MCF 10A (cell line): ENCODE measurements around the gene ZNF148. TPM values are rescaled to one million over a fixed set of nuclear protein-coding genes. Genes with fewer than 3 reads are reported as not detected.
A peak's percentile ranks its signal among the peaks of the same experiment; 100 is the strongest.

Source experiments
- BruUV-seq: library from RNA; stranded (reverse); fragments of 400-500 nt; replicated peaks from 2 replicates; lab custom pipeline; 2021; lab: Mats Ljungman, UMichigan
- CTCF ChIA-PET: fragments of 300-600 bp; sonication (Branson Sonifier 250); formaldehyde crosslinking; extraction: SDS; loops from one replicate; lab custom pipeline; 2021; ENCODE audit warnings: antibody characterized with exemption, inconsistent platforms; lab: Yijun Ruan, JAX
- POLR2A ChIA-PET: fragments of 300-600, 350-650 bp; sonication (Branson Sonifier 250); formaldehyde crosslinking; extraction: SDS; loops from one replicate; lab custom pipeline; 2020; ENCODE audit warnings: antibody characterized with exemption, inconsistent platforms; lab: Yijun Ruan, JAX
- DNase-seq: peaks from one replicate; pipeline ENCODE4 v3.0.0-alpha.2; 2018; ENCODE audit not compliant: unreplicated experiment
- H3K27ac Mint-ChIP-seq: one replicate; pipeline ENCODE4 v1.8.0; 2022; ENCODE audit warnings: mild to moderate bottlenecking, low read depth, mixed read lengths; ENCODE audit not compliant: unreplicated experiment
- H3K27me3 Mint-ChIP-seq: one replicate; pipeline ENCODE4 v1.8.0; 2022; ENCODE audit warnings: mixed read lengths; ENCODE audit not compliant: insufficient read depth, unreplicated experiment
- H3K36me3 Mint-ChIP-seq: one replicate; pipeline ENCODE4 v1.8.0; 2022; ENCODE audit warnings: mild to moderate bottlenecking, moderate library complexity, mixed read lengths; ENCODE audit not compliant: insufficient read depth, unreplicated experiment
- H3K4me1 Mint-ChIP-seq: one replicate; pipeline ENCODE4 v1.8.0; 2022; ENCODE audit warnings: mixed read lengths; ENCODE audit not compliant: insufficient read depth, unreplicated experiment
- H3K4me3 Mint-ChIP-seq: one replicate; pipeline ENCODE4 v1.8.0; 2022; ENCODE audit warnings: mild to moderate bottlenecking, moderate library complexity, mixed read lengths; ENCODE audit not compliant: unreplicated experiment
- H3K9me3 Mint-ChIP-seq: one replicate; pipeline ENCODE4 v1.8.0; 2022; ENCODE audit warnings: mixed read lengths; ENCODE audit not compliant: unreplicated experiment
- intact Hi-C: fragments of 100-400 bp; cut with micrococcal nuclease; formaldehyde crosslinking; loops from 2 replicates; pipeline ENCODE4 v1.14.1; 2022
- total RNA-seq: library from RNA; stranded (reverse); gene quantifications from 2 replicates; pipeline ENCODE4 v1.2.3, GENCODE V29; 2022
- TF ChIP-seq, protein P1 (sequence below): fragments of 200-600 bp; IDR thresholded peaks from one replicate; pipeline ENCODE4 v1.8.0; 2022; ENCODE audit warnings: antibody characterized with exemption, mild to moderate bottlenecking; ENCODE audit not compliant: unreplicated experiment

Gene ZNF148
- total RNA-seq, 1 experiment from 2014 or later, result 35.2 TPM

DNA sequence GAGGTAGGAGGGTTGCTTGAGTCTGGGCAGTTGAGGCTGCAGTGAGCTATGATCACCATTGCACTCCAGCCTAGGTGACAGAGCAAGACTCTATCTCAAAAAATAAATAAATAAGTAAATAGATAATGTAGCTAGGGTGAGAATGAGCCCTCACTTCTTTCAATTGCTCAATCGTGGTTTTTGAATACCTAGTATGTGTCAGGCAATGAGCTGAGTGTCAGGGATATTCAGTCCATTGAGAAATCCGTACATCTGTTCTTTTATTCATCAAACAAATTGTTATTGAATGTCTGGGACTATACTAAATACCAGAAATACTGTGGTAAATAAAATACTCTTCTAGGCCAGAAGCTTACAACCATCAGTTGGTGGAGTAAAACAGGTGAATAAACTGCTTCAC lies 6.2 kb upstream of the ZNF148 start:
- Mint-ChIP-seq H3K27ac (no peak overlapping the region), H3K27me3 (peaks cover 8% of the 10 kb centered on the region), H3K36me3 (no peaks in the 10 kb centered on the region), H3K4me3 (no peak overlapping the region), H3K9me3 (no peaks in the 10 kb centered on the region), H3K4me1 (peaks cover 11% of the 10 kb centered on the region)
- TF ChIP-seq, protein P1, sequence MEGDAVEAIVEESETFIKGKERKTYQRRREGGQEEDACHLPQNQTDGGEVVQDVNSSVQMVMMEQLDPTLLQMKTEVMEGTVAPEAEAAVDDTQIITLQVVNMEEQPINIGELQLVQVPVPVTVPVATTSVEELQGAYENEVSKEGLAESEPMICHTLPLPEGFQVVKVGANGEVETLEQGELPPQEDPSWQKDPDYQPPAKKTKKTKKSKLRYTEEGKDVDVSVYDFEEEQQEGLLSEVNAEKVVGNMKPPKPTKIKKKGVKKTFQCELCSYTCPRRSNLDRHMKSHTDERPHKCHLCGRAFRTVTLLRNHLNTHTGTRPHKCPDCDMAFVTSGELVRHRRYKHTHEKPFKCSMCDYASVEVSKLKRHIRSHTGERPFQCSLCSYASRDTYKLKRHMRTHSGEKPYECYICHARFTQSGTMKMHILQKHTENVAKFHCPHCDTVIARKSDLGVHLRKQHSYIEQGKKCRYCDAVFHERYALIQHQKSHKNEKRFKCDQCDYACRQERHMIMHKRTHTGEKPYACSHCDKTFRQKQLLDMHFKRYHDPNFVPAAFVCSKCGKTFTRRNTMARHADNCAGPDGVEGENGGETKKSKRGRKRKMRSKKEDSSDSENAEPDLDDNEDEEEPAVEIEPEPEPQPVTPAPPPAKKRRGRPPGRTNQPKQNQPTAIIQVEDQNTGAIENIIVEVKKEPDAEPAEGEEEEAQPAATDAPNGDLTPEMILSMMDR, result no peak
- CTCF ChIA-PET, result interaction anchor here (1.1 to 2.1 kb wide), 3 partner anchors 14 to 56 kb away, joined by 3 to 6 read pairs (median 5); no protein-coding TSS in a partner anchor
- POLR2A ChIA-PET, result no interaction called here
- no TSS peak for BruUV-seq
- DNase-seq, result no peak
- intact Hi-C loops, result no loop called here

DNA sequence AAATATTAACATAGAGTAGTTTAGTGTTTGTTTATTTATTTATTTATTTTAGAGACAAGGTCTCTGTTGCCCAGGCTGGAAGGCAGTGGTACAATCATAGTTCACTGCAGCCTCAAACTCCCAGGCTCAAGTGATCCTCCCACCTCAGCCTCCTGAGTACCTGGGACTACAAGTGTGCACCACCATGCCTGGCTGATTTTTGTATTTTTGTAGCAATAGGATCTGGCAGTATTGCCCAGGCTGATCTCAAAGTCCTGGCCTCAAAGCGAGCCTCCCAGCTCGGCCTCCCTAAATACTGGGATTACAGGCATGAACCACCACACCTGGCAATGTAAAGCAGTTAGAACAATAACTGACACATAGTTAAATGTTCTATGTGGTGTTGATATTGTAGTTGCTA lies 4.4 kb upstream of the ZNF148 start:
- ChIA-PET POLR2A (interaction anchor here (0.6 kb wide), 1 partner anchor 33 kb away, joined by 3 read pairs; no protein-coding TSS in a partner anchor), CTCF (no interaction called here)
- H3K27ac Mint-ChIP-seq, result no peak overlapping the region
- intact Hi-C loops, result loop anchor here (5.0 to 10.0 kb wide), 3 partner anchors 53 to 325 kb away; partner anchors contain the start of gene HEG1
- BruUV-seq, result no TSS peak
- H3K36me3 Mint-ChIP-seq, result no peaks in the 10 kb centered on the region
- peaks cover 20% of the 10 kb centered on the region for H3K4me1 Mint-ChIP-seq
- no peaks in the 10 kb centered on the region for H3K9me3 Mint-ChIP-seq
- TF ChIP-seq, protein P1, result no peak
- H3K27me3 Mint-ChIP-seq, result peaks cover 8% of the 10 kb centered on the region
- DNase-seq, result no peak
- no peak overlapping the region for H3K4me3 Mint-ChIP-seq

DNA sequence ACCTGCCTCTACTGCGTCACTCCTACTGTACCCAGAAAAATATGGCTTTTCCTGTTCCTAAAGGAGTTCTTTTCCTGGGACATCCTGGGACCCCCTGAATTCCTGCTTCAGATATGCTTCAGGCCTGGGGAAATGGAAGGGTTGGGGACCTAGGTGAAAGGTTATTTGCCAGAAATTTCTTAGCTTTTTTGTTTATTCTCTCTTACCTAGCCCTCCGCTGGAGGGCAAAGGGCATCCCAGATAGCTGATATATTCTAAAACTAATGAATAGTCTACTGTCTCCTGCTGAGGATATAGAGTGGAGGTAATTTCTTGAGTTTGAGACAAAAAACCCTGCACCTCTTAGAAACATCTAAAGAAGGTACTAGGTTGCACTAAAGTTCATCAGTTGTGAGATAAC lies 3.6 kb upstream of the ZNF148 start:
- Mint-ChIP-seq H3K9me3 (no peaks in the 10 kb centered on the region), H3K4me3 (no peak overlapping the region), H3K27me3 (peaks cover 8% of the 10 kb centered on the region), H3K36me3 (peaks cover 5% of the 10 kb centered on the region), H3K27ac (no peak overlapping the region), H3K4me1 (peaks cover 27% of the 10 kb centered on the region)
- DNase-seq, result no peak
- ChIA-PET CTCF (interaction anchor here (0.7 kb wide), 1 partner anchor 130 kb away, joined by 3 read pairs; no protein-coding TSS in a partner anchor), POLR2A (interaction anchor here (1.1 kb wide), 1 partner anchor 11 kb away, joined by 3 read pairs; no protein-coding TSS in a partner anchor)
- TF ChIP-seq, protein P1, result no peak
- intact Hi-C loops, result loop anchor here (5.0 to 10.0 kb wide), 3 partner anchors 54 to 324 kb away; partner anchors contain the start of gene HEG1
- no TSS peak for BruUV-seq

DNA sequence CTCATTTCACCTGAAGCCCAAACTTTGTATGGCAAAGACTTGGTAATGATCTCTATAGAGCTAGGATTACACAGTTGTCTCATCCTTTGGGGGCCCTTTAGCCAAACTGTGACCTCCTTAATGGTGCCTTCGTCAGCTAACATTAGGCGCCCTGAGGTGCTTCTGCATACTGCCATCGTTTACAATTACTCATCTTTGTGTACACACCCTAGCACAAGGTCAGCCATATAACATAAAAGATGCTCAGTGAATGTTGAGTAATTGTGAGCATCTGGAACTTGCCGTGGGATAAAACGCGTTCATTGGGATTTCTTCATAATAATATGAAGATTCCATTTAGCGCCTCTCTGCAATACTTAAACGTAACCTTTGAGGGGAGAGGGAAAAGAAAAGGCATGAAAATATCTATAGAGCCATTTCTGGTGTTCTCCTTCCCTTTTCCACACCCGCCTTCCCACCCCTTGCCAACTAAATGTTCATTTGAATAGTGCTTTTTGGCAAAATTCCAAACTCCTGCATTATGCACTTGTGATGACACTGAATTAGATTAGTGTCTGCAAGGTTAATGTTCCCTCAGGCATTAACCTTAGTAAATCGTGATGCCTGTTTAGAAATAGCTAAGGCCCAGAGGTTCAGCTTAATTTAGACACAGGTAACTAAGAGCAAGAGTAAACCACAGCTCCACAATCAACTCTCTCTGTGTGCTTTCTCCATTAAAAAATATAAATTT lies 990 bp upstream of the ZNF148 start:
- H3K36me3 Mint-ChIP-seq, result peaks cover 13% of the 10 kb centered on the region
- POLR2A ChIA-PET, result interaction anchor here (0.6 to 2.7 kb wide), 24 partner anchors 9 to 1890 kb away, joined by 3 to 20 read pairs (median 4); partner anchors contain the start of genes OSBPL11 and SNX4

More for the DNA sequence above, 990 bp upstream of the ZNF148 start:
- no peaks in the 10 kb centered on the region for H3K9me3 Mint-ChIP-seq
- intact Hi-C loops, result loop anchor here (2.0 to 10.0 kb wide), 5 partner anchors 56 to 381 kb away; partner anchors contain the start of gene HEG1
- DNase-seq, result peak; percentile 59
- peak overlapping the region; percentile 84 for H3K27ac Mint-ChIP-seq
- H3K4me3 Mint-ChIP-seq, result peak overlapping the region; percentile 88
- CTCF ChIA-PET, result interaction anchor here (0.6 to 1.9 kb wide), 7 partner anchors 13 to 1284 kb away, joined by 3 to 7 read pairs (median 3); no protein-coding TSS in a partner anchor
- H3K4me1 Mint-ChIP-seq, result peaks cover 22% of the 10 kb centered on the region
- no TSS peak for BruUV-seq
- TF ChIP-seq, protein P1, result no peak
- H3K27me3 Mint-ChIP-seq, result no peaks in the 10 kb centered on the region
